ENCODE data around the gene PHC2. TPM values are rescaled to one million over a fixed set of nuclear protein-coding genes. Genes with fewer than 3 reads are reported as not detected.

The PHC2 gene
- total RNA-seq, 2 experiments from 2014 or later = 34.0 to 35.0 TPM

DNA sequence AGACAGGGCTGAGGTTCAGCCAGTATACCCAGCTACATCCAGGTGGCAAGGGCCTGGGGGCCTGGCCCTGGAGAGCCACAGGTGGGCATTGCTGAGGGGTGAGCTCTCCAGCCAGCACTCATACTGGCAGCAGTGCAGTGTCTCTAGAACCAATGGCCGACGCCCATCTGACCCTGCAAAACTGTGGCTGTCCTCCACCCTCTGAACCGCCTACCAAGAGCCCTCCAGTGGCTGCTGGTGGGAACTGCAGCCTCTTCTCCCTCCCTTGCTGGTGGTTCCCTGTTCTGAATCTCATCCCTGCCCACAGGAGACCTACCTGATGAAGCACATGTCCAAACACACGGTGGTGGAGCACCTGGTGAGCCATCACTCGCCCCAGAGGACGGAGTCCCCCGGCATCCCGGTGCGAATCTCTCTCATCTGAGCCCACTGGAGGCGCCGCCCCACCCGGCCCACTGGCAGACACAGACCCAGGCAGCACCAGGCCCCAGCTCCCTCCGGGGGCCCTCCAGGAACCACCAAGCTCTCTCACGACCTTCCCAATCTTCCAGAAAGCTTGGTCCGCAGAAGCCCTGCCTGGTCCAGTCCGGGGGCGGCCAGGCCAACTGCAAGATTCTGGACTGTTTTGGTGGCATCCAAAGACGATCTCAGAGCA is 132.1 kb downstream of the PHC2 start:
- intact Hi-C loops (cut with micrococcal nuclease; ENCODE audit: unreplicated experiment) = loop anchor here (1.0 to 10.0 kb wide), 4 partner anchors 161 to 316 kb away; no protein-coding TSS in a partner anchor
- H3K79me2 ChIP-seq (ENCODE audit: insufficient read depth, low read depth, low read length) = no peaks in the 10 kb centered on the region
- no TSS peak for BruUV-seq (replicated peaks)
- 0 out of 2 replicates have a peak, but pooled peaks cover 4% of the 10 kb centered on the region for H3K9me3 ChIP-seq (ENCODE audit: low read length)
- no peak overlapping the region for H2AFZ ChIP-seq (ENCODE audit: low read length)
- no peaks in the 10 kb centered on the region for H4K20me1 ChIP-seq (ENCODE audit: insufficient read depth, low read length)
- H3K27ac ChIP-seq (ENCODE audit: low read depth, low read length, poor library complexity, severe bottlenecking) = no peak overlapping the region
- H3K9me2 ChIP-seq (ENCODE audit: insufficient read depth, low read length) = no peaks in the 10 kb centered on the region
- ChIA-PET POLR2A (no interaction called here), CTCF (ENCODE audit: unreplicated experiment) (interaction anchor here (1.0 kb wide), 1 partner anchor 173 kb away, joined by 5 read pairs; no protein-coding TSS in a partner anchor)
- H3K36me3 ChIP-seq (ENCODE audit: insufficient read depth, low read length) = peaks cover 8% of the 10 kb centered on the region; the same call in 1 of the 2 replicates
- H3K4me2 ChIP-seq (ENCODE audit: low read length) = no peak overlapping the region
- H3K4me3 ChIP-seq (ENCODE audit: low read depth, low read length, poor library complexity, severe bottlenecking) = no peak overlapping the region
- TF ChIP-seq CTCF (conservative IDR thresholded peaks at IDR 0.05; ENCODE audit: low read length) (peak; percentile 83), EZH2phosphoT487 (IDR thresholded peaks at IDR 0.05; ENCODE audit: borderline replicate concordance, low read depth, low read length) (no peak)
- peak; percentile 65 for DNase-seq (ENCODE audit: low spot score)
- no peaks in the 10 kb centered on the region for H3K4me1 ChIP-seq (ENCODE audit: insufficient read depth, low read length, poor library complexity, severe bottlenecking)

DNA sequence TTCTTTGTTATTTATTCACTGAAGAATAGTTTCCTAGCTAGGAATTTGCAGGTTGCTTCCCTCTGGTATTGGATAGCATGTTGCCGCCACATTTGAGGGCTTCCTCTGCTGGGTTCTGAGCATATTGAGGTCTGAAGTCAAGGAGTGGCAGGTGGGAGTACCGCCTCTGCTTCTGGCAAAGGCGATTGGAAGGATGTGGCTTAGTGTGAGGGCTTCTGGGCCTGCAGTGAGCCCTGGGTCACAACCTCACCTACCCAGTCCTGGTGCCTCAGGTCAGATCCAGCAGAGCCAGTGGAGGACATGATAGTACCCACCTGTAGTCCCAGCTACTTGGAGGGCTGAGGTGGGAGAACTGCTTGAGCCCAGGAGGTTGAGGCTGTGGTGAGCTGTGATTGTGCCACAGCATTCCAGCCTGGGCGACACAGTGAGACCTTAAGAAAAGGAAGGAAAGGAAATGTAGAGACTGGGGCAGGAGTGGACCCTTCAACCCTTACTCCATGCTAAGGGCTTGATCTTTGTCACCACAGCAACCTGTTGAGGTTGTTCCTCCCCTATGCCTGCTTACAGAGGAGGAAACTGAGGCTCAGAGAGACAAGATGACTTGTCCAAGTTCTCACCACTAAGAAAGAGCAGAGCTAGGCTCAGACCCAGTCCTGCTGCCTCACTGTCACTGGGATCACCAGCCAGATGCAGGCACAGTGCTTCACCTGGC is 132.8 kb downstream of the PHC2 start:
- Histone ChIP-seq H3K4me1 (ENCODE audit: insufficient read depth, low read length, poor library complexity, severe bottlenecking) (no peaks in the 10 kb centered on the region), H3K4me3 (ENCODE audit: low read depth, low read length, poor library complexity, severe bottlenecking) (no peak overlapping the region), H3K9me3 (ENCODE audit: low read length) (0 out of 2 replicates have a peak, but pooled peaks cover 4% of the 10 kb centered on the region), H3K9me2 (ENCODE audit: insufficient read depth, low read length) (no peaks in the 10 kb centered on the region), H2AFZ (ENCODE audit: low read length) (no peak overlapping the region), H4K20me1 (ENCODE audit: insufficient read depth, low read length) (no peaks in the 10 kb centered on the region), H3K27ac (ENCODE audit: low read depth, low read length, poor library complexity, severe bottlenecking) (no peak overlapping the region), H3K4me2 (ENCODE audit: low read length) (no peak overlapping the region), H3K79me2 (ENCODE audit: insufficient read depth, low read depth, low read length) (no peaks in the 10 kb centered on the region), H3K36me3 (ENCODE audit: insufficient read depth, low read length) (peaks cover 8% of the 10 kb centered on the region; the same call in 1 of the 2 replicates)
- TF ChIP-seq EZH2phosphoT487 (IDR thresholded peaks at IDR 0.05; ENCODE audit: borderline replicate concordance, low read depth, low read length) = no peak
- no peak for TF ChIP-seq CTCF (conservative IDR thresholded peaks at IDR 0.05; ENCODE audit: low read length)
- ChIA-PET POLR2A (no interaction called here), CTCF (ENCODE audit: unreplicated experiment) (interaction anchor here (1.0 kb wide), 1 partner anchor 174 kb away, joined by 5 read pairs; no protein-coding TSS in a partner anchor)
- intact Hi-C loops (cut with micrococcal nuclease; ENCODE audit: unreplicated experiment) = loop anchor here (1.0 to 10.0 kb wide), 4 partner anchors 161 to 317 kb away; no protein-coding TSS in a partner anchor
- BruUV-seq (replicated peaks) = no TSS peak
- DNase-seq (ENCODE audit: low spot score) = no peak

Measured in OCI-LY7 (cell line).